ENCODE results near the gene IGSF11. TPM values are rescaled to one million over a fixed set of nuclear protein-coding genes. Genes with fewer than 3 reads are reported as not detected.

IGSF11 gene
- total and polyA plus RNA-seq, 9 of the 15 experiments (the other 6 are each of a cell fraction or from before 2014, with no cell fraction given): 1.2 to 2.8 (median 1.7) TPM

- no peak for TF ChIP-seq RNF219 (CRISPR knock-in tag; IDR thresholded peaks at IDR 0.05)
Measured at GRCh38 chr3:118850687-118851086, 184.0 kb downstream of the IGSF11 start (continued).

Other genes starting within 250 kb of the IGSF11 start
- not detected in 2 replicates for gene TEX55, start 111.3 kb upstream of the IGSF11 start, total RNA-seq (2014; rRNA removed)
- not detected in 2 replicates for gene TEX55, start 111.3 kb upstream of the IGSF11 start, total RNA-seq (2014; rRNA removed; fragmentation: Illumina TruSeq; extraction: Trizol)
- not detected in 2 replicates for gene TEX55, start 111.3 kb upstream of the IGSF11 start, total RNA-seq (2015; rRNA removed; fragmentation: Illumina TruSeq; extraction: Trizol)
- gene TEX55, start 111.3 kb upstream of the IGSF11 start, total RNA-seq (2021): not detected in 2 replicates
- gene TEX55, start 111.3 kb upstream of the IGSF11 start, polyA plus RNA-seq (2011; rRNA removed): not detected in 2 replicates
- gene TEX55, start 111.3 kb upstream of the IGSF11 start, polyA plus RNA-seq (2014; fragmentation: Illumina TruSeq; extraction: Trizol): not detected in 2 replicates
- not detected for gene TEX55, start 111.3 kb upstream of the IGSF11 start, polyA plus RNA-seq (2014; fragmentation: Nextera tagmentation; extraction: Ambion mirVana)
- not detected in 2 replicates for gene TEX55, start 111.3 kb upstream of the IGSF11 start, polyA plus RNA-seq (2014; rRNA removed)
- gene UPK1B, start 138.8 kb upstream of the IGSF11 start, total RNA-seq (2014; rRNA removed): 0.20 and 0.41 TPM in 2 replicates
- 0.22 and 0.32 TPM in 2 replicates for gene UPK1B, start 138.8 kb upstream of the IGSF11 start, total RNA-seq (2014; rRNA removed; fragmentation: Illumina TruSeq; extraction: Trizol)
- gene UPK1B, start 138.8 kb upstream of the IGSF11 start, total RNA-seq (2015; rRNA removed; fragmentation: Illumina TruSeq; extraction: Trizol): 0.23 and 0.58 TPM in 2 replicates
- gene UPK1B, start 138.8 kb upstream of the IGSF11 start, total RNA-seq (2021): 0.20 and 0.35 TPM in 2 replicates
- 0.05 and 1.2 TPM in 2 replicates for gene UPK1B, start 138.8 kb upstream of the IGSF11 start, polyA plus RNA-seq (2011; rRNA removed)
- 0.27 and 0.53 TPM in 2 replicates for gene UPK1B, start 138.8 kb upstream of the IGSF11 start, polyA plus RNA-seq (2014; fragmentation: Illumina TruSeq; extraction: Trizol)
- gene UPK1B, start 138.8 kb upstream of the IGSF11 start, polyA plus RNA-seq (2014; fragmentation: Nextera tagmentation; extraction: Ambion mirVana): under 1 TPM; 0.51 to 0.96 TPM
- 0.05 and 0.64 TPM in 2 replicates for gene UPK1B, start 138.8 kb upstream of the IGSF11 start, polyA plus RNA-seq (2014; rRNA removed)
- gene B4GALT4, start 206.0 kb upstream of the IGSF11 start, total RNA-seq (2014; rRNA removed): 8.2 and 14.0 TPM in 2 replicates
- gene B4GALT4, start 206.0 kb upstream of the IGSF11 start, total RNA-seq (2014; rRNA removed; fragmentation: Illumina TruSeq; extraction: Trizol): 13.0 and 14.2 TPM in 2 replicates
- gene B4GALT4, start 206.0 kb upstream of the IGSF11 start, total RNA-seq (2015; rRNA removed; fragmentation: Illumina TruSeq; extraction: Trizol): 11.2 and 12.8 TPM in 2 replicates
- 10.2 and 13.1 TPM in 2 replicates for gene B4GALT4, start 206.0 kb upstream of the IGSF11 start, total RNA-seq (2021)
- 10.9 and 12.2 TPM in 2 replicates for gene B4GALT4, start 206.0 kb upstream of the IGSF11 start, polyA plus RNA-seq (2011; rRNA removed)
- gene B4GALT4, start 206.0 kb upstream of the IGSF11 start, polyA plus RNA-seq (2014; fragmentation: Illumina TruSeq; extraction: Trizol): 8.8 and 10.1 TPM in 2 replicates
- gene B4GALT4, start 206.0 kb upstream of the IGSF11 start, polyA plus RNA-seq (2014; fragmentation: Nextera tagmentation; extraction: Ambion mirVana): 10 to 100 TPM; 14.9 to 17.8 TPM
- 11.7 and 12.5 TPM in 2 replicates for gene B4GALT4, start 206.0 kb upstream of the IGSF11 start, polyA plus RNA-seq (2014; rRNA removed)